Measurements from ENCODE around the gene KLHL30. TPM values are rescaled to one million over a fixed set of nuclear protein-coding genes. Genes with fewer than 3 reads are reported as not detected.

Gene KLHL30
- total RNA-seq, 1 experiment from 2014 or later, result not detected

DNA sequence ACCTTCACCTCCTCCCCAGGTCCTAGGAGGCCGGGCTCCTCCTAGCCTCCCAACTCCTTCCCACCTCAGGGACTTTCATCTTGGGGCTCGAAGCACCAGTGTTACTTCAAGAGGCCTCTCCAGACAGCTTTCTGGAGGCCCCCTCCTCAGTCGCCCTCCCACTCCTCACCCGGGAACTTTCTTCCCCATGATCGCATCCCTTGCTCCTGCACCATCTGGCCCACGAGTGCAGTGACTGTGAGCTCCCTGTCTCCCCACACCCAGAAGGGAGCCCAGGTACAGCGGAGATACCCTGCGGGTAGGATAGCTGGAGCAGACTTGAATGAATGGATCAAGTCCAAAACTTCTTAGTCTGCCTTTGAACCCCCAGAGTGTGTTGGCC, 26.4 kb downstream of the KLHL30 start:
- Histone ChIP-seq H3K27ac (ENCODE audit: insufficient read length, low read depth, low read length) (no peak overlapping the region), H2BK120ac (ENCODE audit: low read depth, low read length, poor library complexity, severe bottlenecking) (no peak overlapping the region), H3K4ac (ENCODE audit: low read depth, low read length) (no peak overlapping the region), H3K56ac (ENCODE audit: insufficient read length, low read depth, low read length) (no peak overlapping the region), H2BK5ac (ENCODE audit: insufficient read length, low read length) (no peak overlapping the region), H4K20me1 (ENCODE audit: control insufficient read depth, insufficient read depth, insufficient read length) (no peaks in the 10 kb centered on the region), H4K8ac (replicated peaks; ENCODE audit: insufficient read length, low read depth, low read length) (no peak overlapping the region), H3K4me2 (ENCODE audit: insufficient read depth, insufficient read length, low read length) (no peak overlapping the region), H3T11ph (ENCODE audit: low read length) (no peak overlapping the region), H3K23ac (ENCODE audit: insufficient read length, low read depth, low read length) (no peak overlapping the region), H3K18ac (ENCODE audit: insufficient read length, low read depth, low read length) (no peak overlapping the region), H3K27me3 (ENCODE audit: insufficient read depth, low read length) (peaks cover 15% of the 10 kb centered on the region; the same call in 1 of the 2 replicates), H2AFZ (ENCODE audit: low read length) (no peak overlapping the region), H2BK12ac (ENCODE audit: insufficient read length, low read depth, low read length) (no peak overlapping the region), H3K9me3 (ENCODE audit: control insufficient read depth, low read depth, low read length) (no peaks in the 10 kb centered on the region), H3K79me1 (ENCODE audit: insufficient read depth, low read depth, low read length, poor library complexity, severe bottlenecking) (no peaks in the 10 kb centered on the region), H2BK15ac (ENCODE audit: low read depth, low read length) (no peak overlapping the region), H3K9ac (ENCODE audit: extremely low read depth, insufficient read length, low read length) (no peak overlapping the region), H4K5ac (ENCODE audit: insufficient read length, low read depth, low read length) (no peak overlapping the region), H3K23me2 (ENCODE audit: insufficient read length, low read depth, low read length, poor library complexity, severe bottlenecking) (no peaks in the 10 kb centered on the region), H3K14ac (ENCODE audit: insufficient read depth, low read length) (no peak overlapping the region), H2AK5ac (ENCODE audit: insufficient read length, low read length) (no peak overlapping the region), H3K79me2 (ENCODE audit: insufficient read depth, low read length) (no peaks in the 10 kb centered on the region), H3K4me1 (ENCODE audit: insufficient read depth, low read length) (no peaks in the 10 kb centered on the region), H4K91ac (ENCODE audit: insufficient read length, low read depth, low read length) (no peak overlapping the region), H2BK20ac (ENCODE audit: low read depth, low read length, poor library complexity, severe bottlenecking) (no peak overlapping the region)
- Mint-ChIP-seq H3K27me3 (ENCODE audit: low read depth) (peaks cover 54% of the 10 kb centered on the region), H3K9me3 (peaks cover 0 to 4% of the 10 kb centered on the region in 2 experiments; a peak in 1 of 5 replicates), H3K4me1 (peaks cover 5 to 6% of the 10 kb centered on the region in 2 experiments), H3K36me3 (ENCODE audit: insufficient read depth in 1 of 3, low read depth in 3 of 3) (peaks cover 1 to 12% (median 3%) of the 10 kb centered on the region in 3 experiments; a peak in 5 of 7 replicates), H3K4me3 (peak overlapping the region; percentile 47 to 66; a peak in 3 of 5 replicates), H3K27ac (no peak overlapping the region)
- WGBS (ENCODE audit: extremely low coverage, insufficient read length, low lambda C conversion rate), result no CpG with 5 or more reads among the region's 8 CpGs
- TF ChIP-seq, protein P1, sequence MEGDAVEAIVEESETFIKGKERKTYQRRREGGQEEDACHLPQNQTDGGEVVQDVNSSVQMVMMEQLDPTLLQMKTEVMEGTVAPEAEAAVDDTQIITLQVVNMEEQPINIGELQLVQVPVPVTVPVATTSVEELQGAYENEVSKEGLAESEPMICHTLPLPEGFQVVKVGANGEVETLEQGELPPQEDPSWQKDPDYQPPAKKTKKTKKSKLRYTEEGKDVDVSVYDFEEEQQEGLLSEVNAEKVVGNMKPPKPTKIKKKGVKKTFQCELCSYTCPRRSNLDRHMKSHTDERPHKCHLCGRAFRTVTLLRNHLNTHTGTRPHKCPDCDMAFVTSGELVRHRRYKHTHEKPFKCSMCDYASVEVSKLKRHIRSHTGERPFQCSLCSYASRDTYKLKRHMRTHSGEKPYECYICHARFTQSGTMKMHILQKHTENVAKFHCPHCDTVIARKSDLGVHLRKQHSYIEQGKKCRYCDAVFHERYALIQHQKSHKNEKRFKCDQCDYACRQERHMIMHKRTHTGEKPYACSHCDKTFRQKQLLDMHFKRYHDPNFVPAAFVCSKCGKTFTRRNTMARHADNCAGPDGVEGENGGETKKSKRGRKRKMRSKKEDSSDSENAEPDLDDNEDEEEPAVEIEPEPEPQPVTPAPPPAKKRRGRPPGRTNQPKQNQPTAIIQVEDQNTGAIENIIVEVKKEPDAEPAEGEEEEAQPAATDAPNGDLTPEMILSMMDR (conservative IDR thresholded peaks at IDR 0.05), result no peak
- no peak for DNase-seq
